Right kidney (tissue), 1 donor: Measurements from ENCODE around the gene RYR1.
"Not testable (repeated sequence)": the region's sequence is repeated elsewhere in the genome, so short reads cannot be mapped to it uniquely, and the experiment has no call there.

Experiments used
- DNase-seq: peaks from one replicate; pipeline ENCODE4 v3.0.0-alpha.2; 2016

Gene RYR1

DNA sequence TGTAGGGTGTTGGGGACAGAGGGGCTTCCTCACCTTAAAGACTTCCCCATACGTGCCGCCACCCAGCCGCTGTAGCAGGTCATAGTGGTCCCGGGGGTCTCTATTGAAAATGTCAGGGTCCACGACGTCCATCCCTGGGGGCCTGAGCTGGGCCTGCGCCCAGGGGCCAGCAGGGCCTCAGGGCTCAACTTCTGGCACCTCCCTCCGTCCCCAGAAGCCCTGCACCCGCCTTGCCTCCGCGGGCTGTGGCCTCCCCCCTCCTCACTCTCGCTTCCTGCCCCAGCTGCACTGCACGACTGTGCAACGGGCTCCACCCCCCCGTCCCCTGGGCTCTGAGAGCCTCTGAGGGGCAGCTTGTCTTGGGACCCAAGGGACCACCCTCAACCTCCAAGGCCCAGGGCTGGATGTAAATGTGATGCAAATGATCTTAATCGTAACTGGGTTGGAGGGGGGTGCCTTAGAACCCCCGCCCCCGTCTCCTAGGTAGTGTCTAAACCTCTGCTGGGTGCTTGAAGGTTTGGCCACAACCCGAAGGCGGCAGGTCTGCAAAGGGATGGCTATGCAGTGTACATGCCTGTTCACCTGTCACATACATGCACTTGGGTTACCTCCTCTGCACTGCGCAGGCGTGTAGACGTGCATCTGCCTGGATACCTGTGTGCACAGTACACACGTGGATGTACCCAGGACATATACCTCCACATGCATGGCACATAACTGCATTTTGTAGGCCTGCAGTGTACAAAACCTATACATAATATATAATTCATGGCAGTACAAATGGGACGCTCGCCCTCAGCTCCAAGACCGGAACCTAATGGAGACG, 184.5 kb downstream of the RYR1 start, which contains the start of gene MAP4K1:
MAP4K1 (minus strand) TSS at position 190 of the 826 bp plus-strand sequence; CDS start at position 132, 58 bp downstream.
- no peak for DNase-seq

DNA sequence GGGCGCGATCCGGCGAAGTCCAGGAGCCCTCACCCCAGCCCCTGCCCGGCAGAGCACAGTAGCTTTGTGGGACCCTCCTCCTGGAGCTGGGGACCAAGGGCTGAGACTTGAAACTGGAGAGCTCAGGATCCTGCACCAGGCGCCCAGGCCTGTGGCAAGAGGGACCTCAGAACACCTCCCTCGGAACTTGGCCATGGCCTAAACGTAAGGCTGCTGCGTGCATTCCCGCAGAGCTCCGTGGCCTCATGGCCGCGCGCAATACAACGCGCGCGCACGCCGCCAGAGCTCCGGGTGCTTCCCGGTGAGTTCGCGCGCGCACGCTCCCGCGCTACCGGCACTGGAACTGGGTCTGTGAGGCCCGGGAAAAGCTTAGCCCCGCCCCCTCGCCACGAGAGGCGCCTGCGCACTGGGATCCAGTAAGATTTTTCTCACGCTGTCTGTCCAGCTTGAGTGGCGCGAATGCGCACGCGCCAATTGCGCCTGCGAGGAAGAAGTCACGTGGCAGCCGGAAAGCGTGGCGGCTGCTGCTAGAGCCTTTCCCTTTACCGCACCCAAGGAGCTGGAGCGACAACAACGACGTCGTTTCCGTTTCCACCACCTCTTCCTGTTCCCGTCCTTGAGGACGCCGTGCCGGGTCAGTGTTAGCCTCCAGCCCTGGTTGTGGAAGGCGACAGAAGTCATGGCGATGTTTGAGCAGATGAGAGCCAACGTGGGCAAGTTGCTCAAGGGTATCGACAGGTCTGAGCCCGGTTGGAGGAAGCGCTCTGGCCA, 185.3 kb downstream of the RYR1 start, which contains the start of gene EIF3K:
EIF3K (plus strand) TSS at position 599 of the 771 bp plus-strand sequence; CDS start at position 680, 81 bp downstream.
- DNase-seq = peak; percentile 96

DNA sequence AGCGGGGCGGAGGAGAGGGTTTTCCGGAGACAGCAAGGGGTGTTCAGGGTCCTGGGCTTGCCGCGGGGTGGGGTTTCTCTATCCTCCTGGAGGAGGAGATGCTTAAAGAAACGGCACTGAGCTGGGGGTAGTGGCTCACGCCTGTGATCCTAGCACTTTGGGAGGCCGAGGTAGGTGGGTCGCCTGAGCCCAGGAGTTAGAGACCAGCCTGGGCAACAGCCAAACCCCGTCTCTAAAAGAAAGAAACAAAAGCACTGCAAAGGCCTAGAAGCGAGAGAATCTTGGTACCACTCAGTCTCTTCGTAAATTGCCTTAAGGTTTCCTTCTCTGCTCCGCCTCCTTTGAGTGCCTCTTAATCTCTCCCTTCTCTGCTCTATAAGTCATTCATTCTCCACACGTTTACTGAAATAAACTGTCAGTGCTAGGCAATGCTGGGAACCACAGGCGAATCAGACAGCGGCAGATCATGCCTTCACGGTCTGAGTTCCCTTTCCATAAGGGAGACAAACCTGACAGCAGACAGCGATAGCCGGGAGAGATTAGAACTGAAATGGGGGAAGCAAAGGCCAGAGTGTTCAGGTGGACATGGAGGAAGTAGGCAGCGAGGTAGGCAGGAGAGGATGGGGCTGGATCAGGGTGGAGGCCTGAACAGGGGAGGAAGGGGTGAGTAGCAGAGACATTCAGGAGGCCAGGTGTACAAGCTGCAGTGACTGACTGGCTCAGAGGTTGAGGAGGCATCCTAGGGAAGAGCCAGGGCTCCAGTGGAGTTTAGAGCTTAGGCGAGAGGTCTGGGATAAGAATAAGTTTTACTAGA, 186.1 kb downstream of the RYR1 start:
- no peak for DNase-seq

DNA sequence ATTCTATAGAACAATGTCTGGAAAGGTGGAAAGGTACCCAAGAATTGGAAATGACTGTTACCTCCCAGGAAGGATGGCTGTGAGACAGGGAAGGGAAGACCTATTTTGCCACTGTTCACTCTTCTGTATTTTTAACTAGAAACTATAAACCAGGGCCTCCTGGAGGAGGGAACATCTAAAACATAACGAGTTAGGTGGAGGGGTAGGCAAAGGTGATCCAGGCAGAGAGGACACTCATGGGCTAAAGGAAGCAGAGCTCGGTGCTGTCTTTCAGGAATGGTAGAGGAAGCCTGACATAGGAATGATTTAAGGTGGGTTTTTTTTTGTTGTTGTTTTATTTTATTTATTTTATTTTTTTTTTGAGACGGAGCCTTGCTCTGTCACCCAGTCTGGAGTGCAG, 191.3 kb downstream of the RYR1 start:
- no peak for DNase-seq

DNA sequence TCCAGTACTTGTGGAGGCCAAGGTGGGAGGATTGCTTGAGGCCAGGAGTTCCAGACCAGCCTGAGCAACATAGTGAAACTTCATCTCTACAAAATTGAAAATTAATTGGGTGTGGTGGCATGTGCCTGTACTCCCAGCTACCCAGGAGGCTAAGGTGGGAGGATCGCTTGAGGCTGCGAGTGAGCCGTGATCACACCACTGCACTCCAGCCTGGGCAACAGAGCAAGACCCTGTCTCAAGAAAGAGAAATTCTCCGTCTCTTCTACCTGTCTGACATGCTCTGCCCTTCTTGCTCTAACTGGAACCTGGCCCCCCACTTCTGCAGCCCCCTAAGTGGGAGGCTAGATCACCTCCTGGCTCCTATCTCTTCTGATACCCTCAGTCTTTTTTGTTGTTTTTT, 192.9 kb downstream of the RYR1 start:
- DNase-seq = no peak

DNA sequence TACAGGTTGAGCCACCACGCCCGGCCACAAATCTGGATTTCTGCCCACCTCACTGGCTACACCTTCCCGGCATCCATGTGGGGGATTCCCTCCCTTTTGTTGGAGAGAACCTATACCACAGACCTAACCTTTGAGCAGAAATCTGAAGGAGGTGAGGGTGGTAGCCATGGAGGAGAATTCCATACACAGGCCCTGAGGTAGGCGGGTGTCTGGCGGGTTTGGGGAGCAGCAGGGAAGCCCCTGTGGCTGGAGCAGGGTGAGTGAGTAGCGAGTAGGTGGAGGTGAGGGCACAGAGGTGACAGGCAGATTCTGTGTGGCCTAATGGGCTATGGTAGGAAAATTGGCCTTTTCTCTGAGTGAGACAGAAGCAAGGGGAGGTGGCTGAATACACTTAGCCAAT, 196.1 kb downstream of the RYR1 start:
- DNase-seq = no peak

DNA sequence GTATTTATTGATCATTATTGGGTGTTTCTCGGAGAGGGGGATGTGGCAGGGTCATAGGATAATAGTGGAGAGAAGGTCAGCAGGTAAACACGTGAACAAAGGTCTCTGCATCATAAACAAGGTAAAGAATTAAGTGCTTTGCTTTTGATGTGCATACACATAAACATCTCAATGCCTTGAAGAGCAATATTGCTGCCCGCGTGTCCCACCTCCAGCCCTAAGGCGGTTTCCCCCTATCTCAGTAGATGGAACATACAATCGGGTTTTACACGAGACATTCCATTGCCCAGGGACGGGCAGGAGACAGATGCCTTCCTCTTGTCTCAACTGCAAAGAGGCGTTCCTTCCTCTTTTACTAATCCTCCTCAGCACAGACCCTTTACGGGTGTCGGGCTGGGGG, 197.8 kb downstream of the RYR1 start:
- DNase-seq = not testable (repeated sequence)

DNA sequence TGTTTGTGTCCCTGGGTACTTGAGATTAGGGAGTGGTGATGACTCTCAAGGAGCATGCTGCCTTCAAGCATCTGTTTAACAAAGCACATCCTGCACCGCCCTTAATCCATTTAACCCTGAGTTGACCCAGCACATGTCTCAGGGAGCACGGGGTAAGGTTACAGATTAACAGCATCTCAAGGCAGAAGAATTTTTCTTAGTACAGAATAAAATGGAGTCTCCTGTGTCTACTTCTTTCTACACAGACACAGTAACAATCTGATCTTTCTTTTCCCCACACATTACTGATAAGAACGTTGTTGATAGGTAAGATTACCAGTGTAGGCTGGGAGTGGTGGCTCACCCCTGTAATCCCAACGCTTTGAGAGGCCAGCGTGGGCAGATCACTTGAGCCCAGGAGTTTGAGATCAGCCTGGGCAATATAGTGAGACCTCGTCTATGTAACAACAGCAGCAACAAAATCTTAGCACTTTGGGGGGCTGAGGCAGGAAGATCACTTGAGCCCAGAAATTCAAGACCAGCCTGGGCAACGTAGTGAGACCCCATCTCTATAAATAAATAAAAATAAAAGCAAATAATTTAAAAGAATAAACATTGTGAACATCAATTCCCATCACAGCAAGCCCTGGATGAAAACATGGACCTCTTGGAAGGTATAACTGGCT, 198.5 kb downstream of the RYR1 start:
- not testable (repeated sequence) for DNase-seq

DNA sequence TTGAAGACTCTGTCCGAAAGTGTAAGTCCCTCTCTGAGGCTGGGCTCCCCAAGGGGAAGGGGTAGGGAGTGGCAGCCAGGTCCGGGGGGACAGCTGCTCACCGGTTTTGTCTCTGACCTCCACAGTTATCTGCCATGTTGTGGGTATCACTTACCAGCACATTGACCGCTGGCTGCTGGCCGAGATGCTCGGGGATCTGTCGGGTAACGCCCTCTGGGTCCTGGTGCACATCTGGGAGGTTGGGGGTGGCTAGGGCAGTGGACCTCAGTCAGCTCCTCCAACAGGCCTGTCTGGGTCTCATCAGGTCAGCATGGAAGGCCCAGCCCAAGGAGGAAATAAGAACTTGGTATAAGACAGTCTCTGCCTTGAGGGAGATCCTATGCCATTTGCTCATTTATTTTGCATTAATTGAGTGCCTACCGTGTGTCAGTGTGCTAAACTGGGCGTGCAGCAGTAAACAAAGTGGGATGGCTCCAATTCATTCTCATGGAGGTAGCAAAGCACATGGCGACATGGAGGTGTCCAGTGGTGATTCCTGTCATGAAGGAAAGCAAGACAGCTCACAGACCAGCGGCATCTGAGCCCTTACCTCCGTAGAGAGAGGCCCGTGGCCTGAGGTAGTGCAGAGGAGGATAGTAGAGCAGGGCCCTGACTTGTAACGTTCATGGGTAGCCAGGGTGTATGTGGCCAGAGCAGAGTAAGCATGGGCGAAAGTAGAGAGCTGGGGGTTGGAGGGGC, 199.2 kb downstream of the RYR1 start:
- no peak for DNase-seq

DNA sequence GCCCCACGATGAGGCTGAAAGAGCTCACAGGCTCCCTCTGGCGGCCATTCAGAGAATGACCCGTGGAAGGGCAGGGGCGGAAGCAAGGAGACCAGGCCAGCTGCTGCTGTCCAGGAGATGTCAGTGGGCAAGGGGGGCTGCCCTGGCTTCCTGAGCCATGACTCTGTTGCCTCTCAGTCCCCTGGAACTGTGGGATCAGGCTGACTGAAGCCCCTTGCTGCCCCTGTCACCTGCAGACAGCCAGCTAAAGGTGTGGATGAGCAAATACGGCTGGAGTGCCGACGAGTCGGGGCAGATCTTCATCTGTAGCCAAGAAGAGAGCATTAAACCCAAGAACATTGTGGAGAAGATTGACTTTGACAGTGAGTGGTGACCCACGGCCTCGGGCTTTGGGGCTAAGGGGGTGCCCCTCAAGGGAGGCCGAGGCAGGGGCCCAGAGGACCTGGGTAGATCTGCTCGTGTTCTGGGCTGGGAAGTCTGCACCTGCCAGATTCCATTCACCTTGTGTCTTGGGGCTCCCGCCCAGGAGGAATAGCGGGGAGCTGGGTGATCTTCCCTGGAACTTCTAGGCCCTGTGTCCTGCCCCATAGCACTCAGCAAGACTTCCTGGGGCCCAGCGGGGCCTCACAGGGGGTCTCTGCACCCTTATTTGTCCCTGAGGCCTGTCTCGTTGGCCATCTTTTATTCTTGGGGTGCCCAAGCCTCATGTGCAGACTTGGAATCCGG, 201.4 kb downstream of the RYR1 start:
- DNase-seq = peak; percentile 68

DNA sequence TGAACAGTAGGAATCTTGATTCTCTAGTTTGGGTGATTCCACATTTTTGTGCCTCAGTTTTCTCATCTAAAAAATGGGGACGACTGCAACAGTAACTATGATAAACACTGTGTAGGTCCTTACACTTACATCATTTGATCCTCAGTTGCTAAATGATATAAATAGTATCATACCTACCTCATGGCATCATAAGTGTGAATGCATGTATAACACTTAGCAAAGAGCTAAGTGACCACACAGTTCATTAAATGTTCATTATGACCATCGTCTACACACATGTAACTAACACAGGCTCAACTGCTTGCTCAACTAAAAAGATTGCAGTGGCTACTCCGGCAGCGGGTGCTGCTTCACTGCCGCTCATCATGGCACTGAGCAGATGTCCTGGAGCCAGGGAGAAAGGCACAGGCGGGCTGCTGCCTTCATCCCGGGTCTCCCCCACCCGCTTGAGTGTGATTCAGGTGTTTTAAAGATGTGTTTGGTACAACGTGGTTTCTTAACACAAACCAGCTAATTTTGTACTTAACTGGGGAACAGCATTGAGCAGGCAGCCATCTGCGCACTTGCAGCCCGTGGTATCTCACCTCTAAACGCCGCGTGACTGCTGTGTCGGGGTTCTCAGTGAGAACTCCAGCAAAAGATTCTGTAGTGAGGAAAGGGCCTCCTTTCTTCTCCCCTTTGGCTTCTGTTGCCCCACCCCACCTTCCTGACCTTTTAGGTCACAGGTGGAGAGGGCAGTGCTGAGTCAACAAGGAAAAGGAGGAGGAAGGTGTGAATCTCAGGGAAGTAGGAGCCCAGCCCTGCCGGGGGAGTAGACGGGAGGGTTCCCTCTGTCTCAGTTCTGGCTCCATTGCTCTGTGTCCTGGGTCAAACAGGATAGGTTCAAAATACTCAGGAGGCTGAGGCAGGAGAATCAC, 202.2 kb downstream of the RYR1 start:
- no peak for DNase-seq
